ENCODE measurements around the gene ZFPM1.
"Not testable (repeated sequence)": the region's sequence is repeated elsewhere in the genome, so short reads cannot be mapped to it uniquely, and the experiment has no call there.

ZFPM1 gene

DNA sequence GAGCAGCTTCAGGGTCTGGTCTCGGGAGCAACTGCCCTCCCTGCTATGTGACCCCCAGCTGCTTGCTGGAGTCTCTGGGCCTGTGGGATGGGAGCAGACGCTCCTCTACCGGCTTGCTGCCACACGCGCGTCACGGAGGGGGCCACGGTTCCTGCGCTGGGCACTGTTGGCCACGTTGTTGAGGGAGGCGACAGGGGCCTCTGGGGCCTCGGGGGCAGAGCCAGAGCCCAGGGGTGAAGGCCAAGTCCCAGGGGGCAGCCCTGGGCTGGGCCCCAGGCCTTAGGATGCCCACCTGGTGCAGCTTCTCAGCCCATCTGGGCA is 56.6 kb downstream of the ZFPM1 start:
- DNase-seq (ENCODE audit: insufficient read length, low spot score) (no peak), FAIRE-seq (no peak)
- TF ChIP-seq POLR2A (IDR thresholded peaks at IDR 0.05; ENCODE audit: low read depth, low read length): no peak

DNA sequence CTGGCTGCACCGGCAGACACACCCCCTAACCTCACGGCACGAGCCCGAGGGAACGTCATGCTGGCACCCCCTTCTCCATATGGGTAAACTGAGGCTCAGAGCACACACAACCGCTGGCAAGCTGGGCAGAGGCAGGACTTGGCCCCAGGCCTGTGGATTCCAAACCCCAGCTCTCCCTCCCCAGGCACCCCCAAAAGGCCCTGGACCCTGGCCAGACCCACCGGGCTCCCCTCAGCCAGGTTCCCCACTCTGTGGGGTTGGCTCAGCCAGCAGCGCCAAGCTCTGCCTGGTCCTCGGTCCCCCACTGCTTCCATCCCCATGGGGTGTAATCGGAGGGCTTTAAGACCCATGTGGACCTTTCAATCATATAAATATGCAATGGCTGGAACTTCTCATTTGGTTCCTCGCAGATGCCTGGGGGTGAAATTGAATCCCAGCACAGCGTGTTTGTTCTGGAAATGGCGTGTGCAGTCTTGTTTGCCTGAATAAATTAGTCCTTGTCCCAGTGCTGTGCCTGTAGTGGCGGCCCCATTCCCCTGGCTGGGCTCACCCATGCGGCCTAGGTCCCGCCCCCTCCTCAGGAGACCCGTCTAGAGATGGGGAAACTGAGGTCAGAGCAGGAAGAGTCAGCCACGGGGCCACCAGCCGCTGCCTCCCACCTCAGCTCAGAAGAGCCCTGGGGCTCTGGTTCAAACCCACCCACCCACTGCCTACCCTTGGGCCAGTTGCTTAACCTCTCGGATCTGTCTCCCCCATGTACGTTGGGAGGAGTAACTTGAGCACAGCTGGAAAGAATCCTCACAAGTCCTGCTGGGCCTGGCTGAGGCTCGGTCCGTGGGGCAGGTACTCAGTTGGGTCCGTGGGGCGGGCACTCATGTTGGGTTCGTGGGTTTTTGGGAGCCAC is 57.3 kb downstream of the ZFPM1 start:
- FAIRE-seq (no peak), DNase-seq (ENCODE audit: insufficient read length, low spot score) (no peak)
- TF ChIP-seq POLR2A (IDR thresholded peaks at IDR 0.05; ENCODE audit: low read depth, low read length): no peak

- TF ChIP-seq POLR2A (IDR thresholded peaks at IDR 0.05; ENCODE audit: low read depth, low read length): no peak
- DNase-seq (ENCODE audit: insufficient read length, low spot score): no peak
- no peak for FAIRE-seq
These were observed 58.0 kb downstream of the ZFPM1 start for GRCh38 chr16:88511060-88511459.

DNA sequence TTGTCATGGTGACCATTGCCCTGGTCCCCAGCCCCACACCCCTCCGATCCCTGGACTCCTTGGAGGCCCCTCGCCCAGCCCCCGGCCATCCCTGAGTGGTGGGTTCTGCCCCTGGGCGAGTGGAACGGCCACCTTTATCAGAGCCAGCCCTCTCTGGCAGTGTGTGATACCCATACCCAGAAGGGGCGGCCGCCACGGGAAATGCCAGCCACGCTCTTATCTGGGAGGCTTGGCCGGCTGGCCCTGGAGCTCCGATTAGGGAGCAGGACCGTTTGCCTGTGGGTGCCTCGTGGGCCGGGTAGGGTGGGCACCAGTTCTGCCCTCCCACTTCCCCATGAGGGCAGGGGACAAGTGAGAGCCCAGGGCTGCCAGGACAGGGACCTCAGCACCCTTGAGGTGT is 58.8 kb downstream of the ZFPM1 start:
- no peak for FAIRE-seq
- DNase-seq (ENCODE audit: insufficient read length, low spot score): no peak

GRCh38 chr16:88512728-88513696 is 59.9 kb downstream of the ZFPM1 start:
- TF ChIP-seq POLR2A (IDR thresholded peaks at IDR 0.05; ENCODE audit: low read depth, low read length): no peak
- FAIRE-seq: no peak
- no peak for DNase-seq (ENCODE audit: insufficient read length, low spot score)

More for the DNA sequence above, 58.8 kb downstream of the ZFPM1 start:
- TF ChIP-seq POLR2A (IDR thresholded peaks at IDR 0.05; ENCODE audit: low read depth, low read length): no peak

GRCh38 chr16:88514070-88514469 is 61.0 kb downstream of the ZFPM1 start:
- FAIRE-seq (no peak), DNase-seq (ENCODE audit: insufficient read length, low spot score) (no peak)
- no peak for TF ChIP-seq POLR2A (IDR thresholded peaks at IDR 0.05; ENCODE audit: low read depth, low read length)

DNA sequence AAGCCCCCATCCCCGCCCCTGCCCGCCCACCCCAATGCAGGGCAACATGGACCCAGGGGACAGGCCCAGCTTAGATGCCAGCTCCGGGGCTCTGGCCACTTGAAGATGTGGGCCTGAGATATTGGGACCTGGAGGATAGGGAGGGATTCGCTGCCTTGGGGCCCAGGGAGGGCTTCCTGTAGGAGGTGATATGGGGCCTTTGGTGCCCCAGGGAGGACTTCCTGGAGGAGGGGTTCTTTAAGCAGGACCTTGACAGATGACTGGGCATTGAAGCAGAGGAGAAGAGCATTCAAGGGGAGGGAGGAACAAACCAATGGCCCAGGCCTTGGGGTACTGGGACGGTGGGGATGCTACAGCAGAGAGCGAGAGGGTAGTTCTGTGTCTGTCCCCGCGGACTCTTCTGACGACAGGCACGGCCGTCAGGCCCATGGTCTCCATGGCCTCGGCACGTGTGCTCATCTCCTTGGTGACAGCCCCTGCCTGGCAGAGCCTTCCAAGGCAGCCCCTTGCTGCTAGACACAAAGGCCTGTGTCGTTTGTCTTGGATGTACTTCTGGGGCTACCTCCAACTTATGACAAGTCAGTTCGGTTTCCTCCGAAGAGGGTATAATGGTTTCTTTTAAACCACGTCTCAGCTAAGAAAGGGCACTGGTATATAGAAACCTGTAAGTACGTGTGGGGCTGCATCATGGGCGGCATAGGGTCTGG is 61.6 kb downstream of the ZFPM1 start:
- no peak for FAIRE-seq
- no peak for DNase-seq (ENCODE audit: insufficient read length, low spot score)
- TF ChIP-seq POLR2A (IDR thresholded peaks at IDR 0.05; ENCODE audit: low read depth, low read length): no peak

DNA sequence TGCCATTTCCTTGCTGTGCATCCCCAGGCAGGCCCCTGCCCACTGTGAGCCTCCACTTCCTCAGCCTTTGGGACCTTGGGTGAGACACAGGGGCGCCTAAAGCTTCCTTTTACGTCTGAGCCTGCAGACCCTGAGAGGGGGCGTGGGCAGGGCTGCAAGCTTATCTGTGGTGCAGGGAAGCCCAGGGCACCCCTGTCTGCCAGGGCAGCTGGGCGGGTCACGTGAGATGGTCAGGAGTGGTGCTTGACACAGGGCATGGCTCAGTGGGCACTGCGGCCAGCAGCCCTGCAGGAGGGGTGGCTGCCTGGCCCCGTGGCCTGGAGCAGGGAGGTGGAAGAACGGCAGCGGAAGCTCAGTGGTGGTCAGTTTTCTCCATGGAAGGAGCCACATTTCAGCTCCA is 62.3 kb downstream of the ZFPM1 start:
- DNase-seq (ENCODE audit: insufficient read length, low spot score) (no peak), FAIRE-seq (no peak)

GRCh38 chr16:88515925-88516594 is 63.0 kb downstream of the ZFPM1 start:
- no peak for DNase-seq (ENCODE audit: insufficient read length, low spot score)
- FAIRE-seq: no peak
- no peak for TF ChIP-seq POLR2A (IDR thresholded peaks at IDR 0.05; ENCODE audit: low read depth, low read length)

More for the DNA sequence above, 62.3 kb downstream of the ZFPM1 start:
- no peak for TF ChIP-seq POLR2A (IDR thresholded peaks at IDR 0.05; ENCODE audit: low read depth, low read length)

GRCh38 chr16:88516601-88517061 is 63.6 kb downstream of the ZFPM1 start:
- no peak for TF ChIP-seq POLR2A (IDR thresholded peaks at IDR 0.05; ENCODE audit: low read depth, low read length)
- DNase-seq (ENCODE audit: insufficient read length, low spot score): no peak
- FAIRE-seq: no peak

GRCh38 chr16:88517208-88517774 is 64.2 kb downstream of the ZFPM1 start:
- not testable (repeated sequence) for FAIRE-seq; DNase-seq (ENCODE audit: insufficient read length, low spot score)

GRCh38 chr16:88518411-88519111 is 65.5 kb downstream of the ZFPM1 start:
- not testable (repeated sequence) for DNase-seq (ENCODE audit: insufficient read length, low spot score); FAIRE-seq
